Stimulated activated CD8-positive, alpha-beta memory T cell treated with anti-CD3 and anti-CD28 coated beads, Interleukin-7, amount 100 ng/mL, for 4 hours (primary cell): ENCODE measurements around the gene AKAP5.
A peak's percentile ranks its signal among the peaks of the same experiment; 100 is the strongest.

Source experiments
- DNase-seq, 2 donors: peaks; one replicate each; pipeline ENCODE4 v3.0.0-alpha.2; 2020; ENCODE audit warnings: low read depth in 2 of 2

Gene AKAP5, protein sequence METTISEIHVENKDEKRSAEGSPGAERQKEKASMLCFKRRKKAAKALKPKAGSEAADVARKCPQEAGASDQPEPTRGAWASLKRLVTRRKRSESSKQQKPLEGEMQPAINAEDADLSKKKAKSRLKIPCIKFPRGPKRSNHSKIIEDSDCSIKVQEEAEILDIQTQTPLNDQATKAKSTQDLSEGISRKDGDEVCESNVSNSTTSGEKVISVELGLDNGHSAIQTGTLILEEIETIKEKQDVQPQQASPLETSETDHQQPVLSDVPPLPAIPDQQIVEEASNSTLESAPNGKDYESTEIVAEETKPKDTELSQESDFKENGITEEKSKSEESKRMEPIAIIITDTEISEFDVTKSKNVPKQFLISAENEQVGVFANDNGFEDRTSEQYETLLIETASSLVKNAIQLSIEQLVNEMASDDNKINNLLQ

DNA sequence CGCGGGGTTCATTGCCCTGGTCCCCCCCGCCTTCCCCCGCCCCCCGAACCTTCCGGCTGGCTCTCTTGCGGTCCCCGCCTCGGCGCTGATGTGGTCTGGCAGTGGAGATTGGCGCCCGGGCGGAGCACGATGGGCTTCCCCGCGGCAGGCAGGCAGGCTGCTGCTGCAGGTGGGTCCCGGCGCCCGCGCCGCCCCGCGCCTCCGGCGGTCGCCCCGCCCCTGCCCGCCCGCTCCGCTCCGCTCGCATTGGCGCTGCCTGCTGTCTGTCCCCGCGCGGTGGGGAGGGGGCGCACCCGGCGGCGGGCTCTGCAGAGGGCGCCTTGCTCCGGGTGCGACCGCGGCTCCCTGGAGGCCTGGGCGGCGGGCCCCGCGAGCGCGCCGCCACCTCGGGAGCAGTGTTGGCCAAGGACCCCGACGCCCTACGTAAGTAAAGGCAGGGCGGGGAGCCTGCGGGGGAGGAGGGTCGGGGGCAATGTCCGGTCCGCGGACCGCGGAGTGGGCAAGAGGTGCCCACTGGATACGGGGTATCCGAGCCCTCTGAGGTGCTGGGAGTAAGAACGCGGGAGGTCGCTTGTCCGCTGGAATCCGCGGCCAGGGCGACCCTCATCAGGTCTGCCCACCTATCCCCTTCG, at the start of gene AKAP5:
AKAP5 (plus strand) TSS at position 309 of the 632 bp plus-strand sequence. CDS start 2,896 bp downstream, outside the sequence.
- DNase-seq = peak; percentile 24 to 59

DNA sequence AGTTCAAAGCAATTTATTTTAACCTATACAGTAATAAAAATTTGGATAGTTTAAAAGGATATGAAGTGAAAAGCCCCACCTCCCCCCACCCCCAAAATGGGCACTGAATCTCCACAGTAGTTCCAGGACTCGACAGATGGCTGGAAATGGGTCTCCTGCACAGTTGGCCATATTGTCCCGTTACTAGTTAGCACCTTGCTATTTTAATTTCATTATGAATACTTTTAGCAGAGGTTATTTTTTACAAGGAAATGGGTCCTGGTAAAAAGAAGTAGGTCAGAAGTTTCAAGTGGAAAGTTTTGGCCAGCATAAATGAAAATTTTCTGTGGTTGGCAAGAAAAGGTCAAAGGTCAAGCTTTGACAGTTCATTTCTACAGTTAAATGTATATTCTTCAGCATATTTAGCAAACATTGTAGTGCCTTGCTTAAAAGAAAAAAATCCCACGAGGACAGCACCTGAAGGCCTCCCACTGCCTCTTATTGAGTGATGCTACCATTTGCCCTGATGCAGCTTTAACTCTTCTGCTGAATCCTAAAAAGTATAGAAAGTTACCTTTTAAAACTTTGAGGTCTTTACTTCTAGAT, 48.9 kb upstream of the AKAP5 start:
- no peak for DNase-seq

DNA sequence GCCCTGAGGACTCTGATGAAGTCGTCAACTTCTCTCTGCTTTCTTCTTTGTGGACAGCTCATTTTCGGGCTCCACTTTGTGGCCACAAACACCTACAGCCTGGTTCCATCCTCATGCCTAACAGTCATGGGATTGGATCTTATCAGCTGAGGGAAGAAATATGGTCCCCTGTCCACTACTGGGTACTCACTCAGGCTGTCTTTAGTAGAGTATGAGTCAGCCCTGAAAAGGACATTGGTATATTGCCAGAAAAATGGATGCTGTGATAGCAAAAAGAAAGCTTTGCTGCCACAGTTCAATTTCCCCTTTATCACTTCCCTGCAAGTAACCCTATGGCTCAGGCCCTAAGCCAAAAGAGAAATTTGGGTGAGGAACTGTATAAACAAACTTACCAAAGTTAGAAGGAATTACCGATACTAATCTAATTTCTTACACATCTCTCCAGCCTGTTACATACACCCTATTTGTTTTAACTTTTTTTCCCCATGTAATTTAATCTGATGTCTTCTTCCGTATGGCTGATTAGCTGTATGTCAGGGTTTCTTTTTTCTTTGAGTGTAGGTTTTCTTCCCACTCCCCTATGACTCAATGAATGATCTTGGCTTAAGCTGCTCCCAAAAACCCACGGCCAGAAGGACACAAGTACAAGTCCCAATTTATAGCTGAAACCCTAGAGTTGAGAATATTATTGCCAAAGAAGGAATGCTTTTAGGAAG, 48.1 kb upstream of the AKAP5 start:
- no peak for DNase-seq

DNA sequence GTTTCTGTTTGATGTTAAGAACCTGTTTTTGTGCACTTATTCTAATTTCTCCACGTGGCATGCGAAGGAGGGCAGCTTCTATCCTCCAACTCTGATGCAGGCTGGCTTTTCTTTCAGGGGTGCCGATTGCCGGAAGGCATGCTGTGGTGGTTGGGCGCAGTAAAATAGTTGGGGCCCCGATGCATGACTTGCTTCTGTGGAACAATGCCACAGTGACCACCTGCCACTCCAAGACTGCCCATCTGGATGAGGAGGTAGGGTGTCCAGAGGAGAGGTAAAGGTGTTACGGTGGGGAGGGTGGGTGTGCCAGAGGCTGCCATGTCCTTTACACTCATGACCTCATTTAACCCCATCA, 47.6 kb upstream of the AKAP5 start:
- no peak for DNase-seq

DNA sequence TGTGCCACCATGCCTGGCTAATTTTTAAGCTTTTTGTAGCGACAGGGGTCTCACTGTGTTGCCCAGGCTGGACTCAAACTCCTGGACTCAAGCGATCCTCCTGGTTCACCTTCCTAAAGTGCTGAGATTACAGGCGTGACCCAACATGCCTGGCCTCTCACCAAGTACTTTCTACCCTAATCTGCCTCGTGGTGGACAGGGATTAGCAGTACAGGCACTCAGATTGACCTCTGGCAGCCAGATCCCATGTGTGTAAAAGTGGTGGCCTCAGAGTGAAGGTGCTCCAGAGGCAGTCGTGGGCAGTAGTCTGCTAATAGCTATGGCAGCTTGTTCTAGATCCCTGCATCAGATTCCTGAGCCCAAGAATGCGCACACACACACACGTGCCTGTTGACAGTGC, 46.3 kb upstream of the AKAP5 start:
- DNase-seq = no peak

DNA sequence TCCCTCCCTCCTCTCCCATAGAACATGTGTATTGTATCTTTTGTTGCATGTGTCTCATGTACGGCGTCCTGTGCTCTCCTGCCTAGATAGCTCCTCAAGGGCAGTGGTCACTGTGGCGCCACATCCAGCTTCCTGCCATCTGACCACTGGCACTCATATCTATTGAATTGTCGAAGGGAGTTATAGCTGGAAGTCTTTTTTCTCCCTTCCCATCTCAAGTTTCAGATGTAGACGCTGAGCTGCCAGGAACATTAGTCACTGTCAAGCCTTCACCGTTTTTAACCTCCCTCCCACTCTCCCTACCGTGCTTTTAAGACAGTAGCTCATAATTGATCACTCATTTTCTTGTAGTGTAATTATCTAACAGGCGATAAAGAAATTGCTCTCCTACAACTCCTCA, 44.1 kb upstream of the AKAP5 start:
- DNase-seq = no peak

DNA sequence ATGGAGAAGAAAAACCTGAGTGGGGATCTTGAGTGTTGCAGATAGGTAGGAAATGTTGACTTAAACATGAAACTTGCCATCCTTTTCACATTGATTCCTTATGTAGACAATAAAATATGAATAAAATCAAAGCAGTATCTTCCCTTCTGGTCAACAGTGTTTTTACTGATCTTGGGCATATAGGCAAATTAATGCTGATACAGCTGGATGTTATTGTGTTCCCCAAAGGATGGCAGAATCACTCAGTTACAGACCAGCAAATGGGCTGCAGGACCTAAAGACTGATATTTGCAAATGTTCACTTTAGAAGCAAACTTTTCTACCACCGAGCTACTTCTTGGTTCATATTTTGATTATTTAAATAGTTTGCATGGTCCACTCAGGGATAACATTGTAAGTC, 43.3 kb upstream of the AKAP5 start:
- no peak for DNase-seq

DNA sequence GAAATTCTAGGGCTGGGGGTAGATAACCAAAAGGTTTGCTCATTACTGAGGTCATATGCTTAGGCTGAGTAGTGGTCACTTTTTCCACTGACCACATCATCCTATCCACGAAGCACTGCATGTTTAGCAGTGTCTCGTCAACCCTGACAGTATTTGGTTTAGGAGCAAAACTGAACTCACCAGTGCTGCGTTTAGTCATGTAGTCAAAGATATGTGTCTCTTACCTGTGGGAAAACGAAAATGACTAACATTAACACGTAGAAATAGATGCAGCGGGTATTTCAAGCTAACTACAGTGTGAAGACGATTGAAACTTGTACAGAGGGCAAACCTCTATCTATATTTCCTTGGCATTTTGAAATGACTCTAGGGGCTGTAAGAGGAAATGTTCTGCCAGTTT, 42.5 kb upstream of the AKAP5 start:
- DNase-seq = no peak

DNA sequence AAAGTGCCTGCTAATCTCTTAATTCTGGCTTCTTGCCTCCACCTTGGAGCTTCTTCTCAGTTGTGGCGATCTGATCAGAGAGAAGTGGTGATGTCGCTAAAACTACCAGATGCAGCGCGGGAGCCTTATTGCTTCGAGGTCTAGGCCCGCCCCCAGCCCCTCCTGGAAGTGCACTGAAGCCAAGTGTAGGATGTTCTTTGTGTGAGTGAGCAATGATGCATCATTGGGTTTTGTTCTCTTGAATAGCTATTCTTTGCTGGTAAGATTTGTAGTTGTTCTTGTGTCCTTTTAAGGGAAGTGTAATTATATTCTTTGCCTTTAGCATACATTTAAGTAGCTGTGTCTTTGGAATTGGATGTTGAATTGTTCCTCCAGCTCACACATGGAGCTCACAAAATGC, 41.3 kb upstream of the AKAP5 start:
- DNase-seq = no peak

DNA sequence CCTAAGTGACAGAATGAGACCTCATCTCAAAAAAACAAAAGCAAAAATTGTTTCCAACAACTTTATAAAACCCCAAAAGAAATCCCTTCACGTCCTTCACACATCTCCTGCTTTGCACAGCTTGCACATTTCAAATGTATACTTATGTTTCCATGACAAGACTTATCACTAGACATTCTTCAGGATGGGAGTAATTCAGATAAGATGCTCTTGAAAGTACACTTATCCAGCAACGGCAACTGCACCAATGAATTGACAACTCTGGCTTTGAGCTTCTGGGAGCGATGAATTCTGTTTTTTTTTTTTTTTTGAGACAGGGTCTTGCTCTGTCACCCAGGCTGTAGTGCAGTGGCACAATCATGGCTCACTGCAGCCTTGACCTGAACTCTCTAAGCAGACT, 30.8 kb upstream of the AKAP5 start:
- no peak for DNase-seq

DNA sequence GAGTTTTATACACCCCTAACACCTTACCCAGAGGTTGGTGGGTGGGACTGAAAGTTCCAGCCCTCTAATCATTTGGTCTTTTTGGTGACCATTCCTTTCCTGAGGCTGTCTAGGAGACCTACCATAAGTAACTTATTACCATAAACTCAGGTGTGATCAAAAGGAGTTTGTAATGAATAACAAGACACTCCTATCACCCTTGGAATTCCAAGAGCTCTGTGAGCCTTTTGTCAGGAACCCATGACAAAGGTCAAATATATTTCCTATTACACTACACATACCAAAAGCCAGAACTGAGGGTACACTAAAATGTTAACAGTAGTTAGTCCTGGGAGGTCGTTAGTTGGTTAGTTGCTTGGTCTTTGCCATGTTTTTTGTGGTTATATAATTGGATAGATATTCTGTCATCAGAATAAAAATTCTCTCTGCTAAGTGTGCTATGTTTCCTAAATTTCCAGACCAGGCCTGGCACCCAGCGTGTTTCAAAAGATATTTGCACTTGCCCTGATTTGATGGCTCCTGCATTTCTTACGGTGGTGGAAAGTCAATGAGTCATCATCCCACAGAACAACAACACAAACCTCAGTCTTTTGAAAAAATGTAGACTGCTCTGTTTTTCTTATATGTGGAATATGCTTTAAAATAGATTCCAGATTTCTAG, 27.0 kb upstream of the AKAP5 start:
- no peak for DNase-seq

DNA sequence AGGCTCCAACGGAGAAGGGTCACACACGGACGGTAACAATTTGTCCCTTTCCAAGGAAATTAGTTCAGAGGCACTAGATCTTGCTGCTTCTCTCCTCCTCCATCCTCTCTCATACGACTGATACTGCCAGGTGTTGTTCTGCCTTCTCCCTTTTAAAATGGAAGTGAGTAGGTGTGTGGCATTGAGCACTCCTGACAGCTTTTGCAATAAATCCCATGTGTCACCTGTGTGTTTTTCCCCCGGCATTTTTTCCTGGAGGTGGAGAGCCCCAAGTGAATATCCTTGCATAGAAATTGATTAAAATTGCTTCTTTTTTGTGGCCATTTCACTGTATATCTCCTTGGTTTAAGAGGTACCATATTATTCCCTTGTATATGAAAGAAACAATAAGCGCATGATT, 26.2 kb upstream of the AKAP5 start:
- DNase-seq = no peak

DNA sequence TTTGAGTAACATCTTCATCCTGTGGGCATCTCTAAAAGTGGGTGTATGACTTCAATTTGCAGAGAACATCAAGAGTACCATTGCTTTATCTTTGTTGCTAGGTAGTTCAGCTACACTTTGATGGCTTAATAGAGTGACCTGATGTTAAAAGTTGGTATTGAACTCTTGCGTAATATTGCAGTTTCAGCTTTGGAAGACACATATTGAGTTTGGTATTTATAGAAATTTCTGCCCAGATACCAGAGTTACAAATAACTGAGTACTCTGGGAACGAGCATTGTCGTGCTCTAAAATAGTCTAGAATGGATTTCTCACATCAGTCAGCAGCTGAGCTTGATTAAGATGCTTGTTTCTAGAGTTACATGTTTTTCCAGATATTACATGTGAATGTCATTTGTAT, 24.8 kb upstream of the AKAP5 start:
- DNase-seq = no peak

DNA sequence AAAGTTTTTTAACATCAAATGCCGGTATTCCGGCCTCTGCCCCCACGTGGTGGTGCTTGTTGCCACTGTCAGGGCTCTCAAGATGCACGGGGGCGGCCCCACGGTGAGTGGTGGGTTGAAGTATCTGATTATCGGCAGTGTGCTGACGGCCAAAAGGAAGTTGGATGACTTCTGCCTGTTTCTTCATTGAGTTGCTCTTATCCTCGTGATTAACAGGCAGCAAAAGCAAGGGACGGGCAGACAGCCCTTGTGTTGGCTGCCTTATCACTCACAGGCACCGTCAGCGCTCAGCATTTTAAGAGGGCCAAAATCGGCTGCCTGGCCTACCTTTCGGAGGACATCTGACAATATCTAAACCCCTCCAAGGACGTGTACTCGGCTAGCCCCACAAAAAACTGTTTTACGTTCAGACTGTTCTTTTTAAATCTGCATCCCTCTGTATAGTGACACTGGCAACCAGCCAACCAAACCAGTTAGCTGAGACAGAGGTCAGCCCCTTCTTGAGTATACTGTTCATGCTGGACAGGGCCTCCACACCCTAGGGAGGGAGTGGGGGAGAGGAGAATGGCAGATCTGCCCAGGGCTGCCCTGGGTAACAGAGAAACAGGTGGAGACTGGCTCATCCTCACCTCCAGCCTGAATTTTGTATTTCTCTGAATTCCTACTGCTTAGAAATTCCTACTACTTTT, 22.9 kb upstream of the AKAP5 start:
- DNase-seq = no peak

DNA sequence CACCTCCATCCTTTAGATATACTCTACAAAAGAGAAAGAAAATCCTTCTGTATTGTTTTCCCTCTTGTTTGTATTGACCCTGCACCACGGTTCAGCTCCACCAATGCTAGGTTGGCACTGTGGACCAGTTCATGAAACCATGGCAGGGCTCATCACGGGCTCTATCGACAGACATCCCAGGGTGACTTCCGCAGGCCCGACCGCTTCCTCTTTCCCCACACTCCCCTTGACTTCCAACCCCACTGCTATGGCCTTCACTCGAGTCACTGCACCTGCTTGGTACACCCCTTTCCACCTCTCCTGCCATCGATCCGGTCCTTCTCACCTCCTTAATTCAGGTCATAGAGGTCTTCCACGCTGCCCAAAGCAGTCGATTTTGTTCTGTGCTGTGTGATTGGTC, 21.2 kb upstream of the AKAP5 start:
- no peak for DNase-seq

DNA sequence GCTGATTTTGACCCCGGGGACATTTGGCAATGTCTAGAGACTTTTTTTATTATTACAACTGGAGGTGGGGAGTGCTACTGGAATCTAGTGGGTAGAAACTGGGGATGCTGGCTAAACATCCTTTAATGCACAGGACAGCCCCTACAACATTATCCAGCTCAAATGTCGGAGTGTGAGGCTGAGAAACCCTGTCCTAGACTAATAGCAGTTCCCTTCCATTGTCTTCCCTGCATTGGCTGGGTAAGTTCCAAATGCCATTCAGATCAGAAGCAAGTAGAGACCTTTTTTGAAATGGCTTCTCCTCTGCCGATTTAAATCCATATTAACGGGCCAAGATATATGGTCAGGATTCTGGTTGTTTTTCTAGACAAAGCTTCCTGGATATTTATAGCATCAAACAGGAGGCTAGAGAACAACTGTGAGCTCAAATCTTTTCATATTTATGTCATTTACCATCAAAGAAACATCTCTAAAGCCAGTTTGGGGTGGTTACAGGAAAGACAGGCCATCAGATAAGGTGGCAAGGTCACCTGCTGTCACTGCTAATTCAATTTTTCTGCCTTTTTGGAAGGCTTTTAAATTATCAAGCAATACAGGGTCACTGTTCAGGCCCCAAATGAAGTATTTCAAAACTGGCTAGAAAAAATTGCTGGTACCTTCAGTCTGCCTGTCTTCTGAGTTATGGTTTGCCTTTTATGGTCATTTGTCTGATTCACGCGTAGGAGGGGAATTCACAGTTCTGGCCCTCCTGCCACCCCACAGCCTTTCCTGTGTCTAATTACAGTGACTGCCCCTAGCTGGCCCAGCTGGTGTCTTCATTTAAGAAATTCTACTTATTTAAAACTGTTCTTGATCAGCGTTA, 20.1 kb upstream of the AKAP5 start:
- DNase-seq = peak; percentile 29 to 43

DNA sequence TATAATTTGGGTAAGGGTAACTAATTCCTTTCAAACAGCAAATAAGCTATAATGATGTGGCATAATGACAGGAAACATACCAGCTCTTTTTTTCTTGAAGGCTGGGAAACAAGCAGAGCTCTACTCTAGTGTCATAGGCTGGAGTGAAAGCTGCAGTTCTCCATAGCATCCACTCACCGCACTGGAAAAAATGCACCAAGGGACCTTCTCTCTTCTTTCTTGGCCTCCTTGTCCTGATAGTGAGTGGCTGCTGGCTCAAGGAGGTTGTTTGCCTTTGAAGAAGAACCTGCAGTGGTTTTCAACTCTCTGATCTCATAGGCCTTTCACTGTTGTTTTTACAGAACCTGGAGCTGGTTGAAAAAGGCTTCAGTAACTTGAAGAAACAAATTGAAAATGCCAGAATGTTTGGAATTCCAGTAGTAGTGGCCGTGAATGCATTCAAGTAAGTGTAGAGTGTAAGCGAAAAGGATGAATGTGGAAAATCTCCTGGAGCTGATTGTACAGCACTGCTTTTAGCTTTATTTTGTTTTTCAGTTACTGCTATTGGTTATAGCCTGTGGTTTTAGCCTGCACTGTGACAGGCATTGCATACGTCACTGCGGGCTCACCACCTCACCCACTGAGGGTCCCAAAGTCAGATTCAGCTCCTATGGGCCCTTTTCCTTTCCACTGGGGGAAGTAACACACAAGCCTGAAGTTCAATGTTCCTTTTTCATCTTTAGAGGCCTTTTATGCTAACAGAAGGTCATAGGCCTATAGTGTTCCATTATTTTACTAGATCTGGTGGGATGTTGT, 17.2 kb upstream of the AKAP5 start:
- peak in 1 of 2 donors; percentile 41 for DNase-seq

DNA sequence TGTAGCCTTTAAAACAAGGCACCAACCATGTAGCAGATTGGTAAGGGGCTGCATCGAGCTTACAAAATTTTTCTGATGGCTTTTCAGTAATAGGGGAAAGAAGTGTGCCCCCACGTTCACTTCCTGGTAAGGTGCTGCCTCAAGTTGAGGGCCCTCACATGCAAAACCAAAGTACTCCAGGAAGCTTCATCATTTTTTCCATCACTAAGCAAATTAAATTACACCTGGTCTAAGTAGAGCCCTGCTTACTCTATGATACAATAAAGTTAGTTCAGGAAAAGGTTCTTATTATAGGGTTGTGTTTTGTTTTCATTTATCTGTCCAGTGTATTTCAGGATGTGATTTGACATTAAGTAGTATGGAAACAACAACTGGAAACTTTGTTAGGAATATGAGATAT, 15.0 kb upstream of the AKAP5 start:
- no peak for DNase-seq

DNA sequence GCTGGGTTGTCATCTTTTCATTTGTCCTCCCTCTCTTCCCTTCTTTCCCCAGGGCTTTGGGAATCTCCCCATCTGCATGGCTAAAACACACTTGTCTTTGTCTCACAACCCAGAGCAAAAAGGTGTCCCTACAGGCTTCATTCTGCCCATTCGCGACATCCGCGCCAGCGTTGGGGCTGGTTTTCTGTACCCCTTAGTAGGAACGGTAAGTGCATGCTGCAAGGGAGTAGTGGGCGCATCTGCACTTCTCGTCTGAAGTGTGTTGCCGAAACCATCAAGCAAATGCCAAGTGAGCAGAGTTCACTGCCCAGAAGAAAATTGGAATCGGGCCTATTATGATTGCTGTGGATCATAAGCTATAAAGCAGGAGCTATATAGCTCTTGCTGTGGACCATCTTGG, 10.6 kb upstream of the AKAP5 start:
- DNase-seq = no peak
